ENCODE data around the gene CLEC11A.

Gene CLEC11A, protein sequence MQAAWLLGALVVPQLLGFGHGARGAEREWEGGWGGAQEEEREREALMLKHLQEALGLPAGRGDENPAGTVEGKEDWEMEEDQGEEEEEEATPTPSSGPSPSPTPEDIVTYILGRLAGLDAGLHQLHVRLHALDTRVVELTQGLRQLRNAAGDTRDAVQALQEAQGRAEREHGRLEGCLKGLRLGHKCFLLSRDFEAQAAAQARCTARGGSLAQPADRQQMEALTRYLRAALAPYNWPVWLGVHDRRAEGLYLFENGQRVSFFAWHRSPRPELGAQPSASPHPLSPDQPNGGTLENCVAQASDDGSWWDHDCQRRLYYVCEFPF

DNA sequence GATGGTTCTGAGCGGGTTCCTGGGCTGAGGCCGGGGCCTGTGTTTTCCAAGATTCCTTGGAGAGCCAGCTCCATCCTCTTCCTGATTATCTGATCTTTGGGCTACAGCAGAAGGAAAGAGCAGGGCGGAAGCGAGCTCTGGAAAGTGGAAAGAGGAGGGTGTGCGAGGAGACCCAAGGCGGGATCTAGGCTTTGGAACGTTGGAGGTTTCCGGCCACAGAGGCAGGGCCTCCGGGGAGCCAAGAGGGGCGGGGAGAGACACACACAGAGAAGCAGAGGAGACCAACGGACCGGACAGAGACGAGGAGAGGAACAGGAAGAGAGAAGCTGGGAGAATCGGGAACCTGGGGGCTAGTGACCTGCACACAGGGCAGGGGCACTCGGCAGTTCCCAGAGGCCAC lies at the start of gene CLEC11A:
Gene CLEC11A, plus strand, starts transcription at position 296 of the 400 bp plus-strand sequence. CDS start 162 bp downstream, outside the sequence.
- no peak for DNase-seq (ENCODE audit: low read depth in 2 of 2, low spot score in 1 of 2)

DNA sequence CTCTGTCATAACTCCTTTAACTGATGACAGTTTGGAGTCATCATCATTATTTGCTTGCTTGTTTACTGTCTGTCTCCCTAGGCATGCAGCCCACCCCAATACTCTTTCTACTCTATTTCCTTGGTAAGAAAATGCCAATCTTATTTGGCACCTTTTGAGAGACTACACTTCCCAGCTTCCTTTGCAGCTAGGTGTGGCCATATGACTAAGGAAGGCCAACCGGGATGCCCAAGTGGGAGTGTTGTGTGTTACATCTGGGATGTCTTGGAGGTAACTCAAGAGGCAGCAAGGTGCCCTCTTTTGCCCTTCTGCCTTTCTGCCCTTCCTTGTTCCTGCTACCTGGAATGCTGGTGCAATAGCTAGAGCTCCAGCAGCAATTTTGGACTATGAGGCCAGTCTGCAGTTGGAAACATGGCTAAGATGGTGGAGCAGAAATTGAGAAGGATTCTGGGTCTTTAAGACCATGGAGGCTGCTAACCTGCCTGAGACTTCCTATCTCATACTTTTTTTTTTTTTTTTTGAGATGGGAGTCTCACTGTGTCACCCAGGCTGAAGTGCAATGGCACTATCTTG lies 46.5 kb upstream of the CLEC11A start:
- no peak for DNase-seq (ENCODE audit: low read depth in 2 of 2, low spot score in 1 of 2)

DNA sequence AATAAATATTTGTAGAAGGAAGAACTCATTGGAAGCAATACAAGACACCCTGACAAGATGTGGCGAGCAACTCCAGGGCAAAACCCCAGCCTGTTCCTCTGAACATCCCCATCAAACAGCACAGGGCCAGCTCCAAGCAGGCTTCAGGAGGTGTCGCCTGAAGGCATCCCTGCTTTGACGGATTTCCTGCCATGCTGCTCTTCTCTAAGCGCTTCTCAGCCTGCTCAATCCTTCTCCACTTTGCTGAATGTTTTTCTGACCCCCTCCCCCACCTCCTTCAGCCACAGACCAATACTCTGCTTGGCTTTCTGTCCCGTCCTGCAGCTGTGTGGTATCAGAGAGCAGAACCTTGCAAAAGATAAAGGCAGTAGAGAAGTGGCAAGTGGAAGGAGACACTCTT lies 45.5 kb upstream of the CLEC11A start:
- no peak for DNase-seq (ENCODE audit: low read depth in 2 of 2, low spot score in 1 of 2)

DNA sequence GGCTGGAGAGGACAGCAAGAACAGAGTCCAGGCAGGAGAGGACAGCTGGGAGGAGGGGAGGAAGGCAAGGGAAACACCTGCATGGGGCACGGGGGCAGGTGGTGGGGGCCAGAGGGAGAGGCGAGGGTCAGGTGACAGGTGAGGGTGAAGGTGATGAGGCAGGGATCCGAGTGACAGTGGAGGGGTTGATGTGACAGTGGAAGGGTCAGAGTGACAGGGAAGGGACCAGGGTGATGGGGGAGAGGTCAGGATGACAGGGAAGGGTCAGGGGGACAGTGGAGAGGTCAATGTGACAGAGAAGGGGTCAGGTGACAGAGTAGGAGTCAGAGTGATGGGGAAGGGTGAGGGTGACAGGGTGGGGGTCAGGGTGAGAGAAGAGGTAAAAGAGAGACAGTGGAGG lies 44.8 kb upstream of the CLEC11A start:
- no peak for DNase-seq (ENCODE audit: low read depth in 2 of 2, low spot score in 1 of 2)

DNA sequence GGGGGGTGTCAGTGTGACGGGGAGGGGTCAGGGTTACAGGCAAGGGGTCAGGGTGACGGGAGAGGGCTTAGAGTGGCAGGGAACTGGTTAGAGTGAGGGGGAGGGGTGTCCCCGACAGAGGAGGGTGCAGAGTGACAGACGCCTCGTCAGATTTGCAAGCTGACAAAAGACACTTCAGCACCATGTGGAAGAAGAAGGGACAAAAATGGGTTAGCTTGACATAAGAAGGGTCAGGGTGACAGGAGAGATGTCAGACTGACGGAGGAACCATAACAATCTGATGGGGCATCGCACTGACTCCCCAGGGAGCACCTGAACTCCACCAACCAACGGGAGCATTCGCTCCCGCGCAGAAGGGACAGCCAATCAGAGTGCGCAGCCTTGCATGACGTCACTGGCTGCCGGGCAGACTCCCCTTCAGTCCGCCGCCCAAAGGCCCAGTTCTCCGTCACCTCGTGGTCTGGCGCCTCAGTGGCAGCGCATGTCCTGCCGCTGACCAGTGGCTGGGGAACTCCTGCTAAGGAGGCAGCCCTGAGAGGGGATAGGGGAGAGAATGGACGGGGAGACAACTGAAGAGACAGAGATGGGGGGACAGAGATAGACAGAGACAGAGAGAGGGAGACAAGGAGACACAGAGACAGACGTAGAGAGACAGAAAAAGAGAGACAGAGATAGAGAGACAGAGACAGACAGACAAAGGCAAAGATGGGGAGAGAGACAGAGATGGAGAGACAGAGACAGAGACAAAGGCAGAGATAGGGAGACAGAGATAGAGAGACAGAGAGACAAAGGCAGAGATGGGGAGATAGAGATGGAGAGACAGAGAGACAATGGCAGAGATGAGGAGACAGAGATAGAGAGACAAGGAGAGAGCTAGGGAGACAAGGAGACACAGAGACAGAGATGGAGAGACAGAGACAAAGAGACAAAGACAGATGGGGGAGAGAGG lies 43.7 kb upstream of the CLEC11A start:
- peak; percentile 40 to 54 for DNase-seq (ENCODE audit: low read depth in 2 of 2, low spot score in 1 of 2)

DNA sequence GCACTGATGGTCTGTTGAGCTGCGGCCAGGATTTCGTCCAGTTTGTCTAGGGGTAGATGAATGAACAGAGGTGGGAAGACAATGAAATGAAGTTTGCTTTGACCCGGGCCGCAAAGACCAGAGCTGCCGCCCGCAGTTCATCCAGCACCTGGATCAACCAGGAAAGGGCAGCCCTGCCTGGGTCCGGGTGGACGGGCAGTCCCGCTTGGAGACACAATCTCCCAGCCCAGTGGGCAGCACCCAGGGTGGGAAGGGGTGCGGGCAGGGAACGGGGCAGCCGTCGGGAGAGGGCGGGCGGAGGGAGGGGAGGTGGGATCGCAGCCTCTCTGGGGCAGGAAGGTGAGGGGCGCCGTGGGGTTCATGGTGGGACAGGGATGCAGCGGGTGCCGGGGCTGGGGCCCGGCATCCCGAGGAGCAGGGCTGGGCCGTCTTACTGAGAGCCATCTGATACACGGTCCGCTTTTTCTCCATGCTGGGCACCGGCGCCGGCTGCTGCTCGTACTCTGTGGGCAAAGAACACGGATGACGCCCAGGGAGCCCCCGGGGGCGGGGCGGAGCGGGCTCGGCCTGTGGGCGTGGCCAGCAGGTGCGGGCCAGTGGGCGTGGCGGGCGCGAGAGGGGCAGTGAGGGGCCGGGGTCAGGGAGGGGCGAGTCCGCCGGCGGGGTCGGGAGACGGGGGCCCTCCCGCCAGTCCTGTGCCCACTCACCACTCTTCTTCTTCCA lies 36.7 kb upstream of the CLEC11A start:
- DNase-seq (ENCODE audit: low read depth in 2 of 2, low spot score in 1 of 2), result no peak

DNA sequence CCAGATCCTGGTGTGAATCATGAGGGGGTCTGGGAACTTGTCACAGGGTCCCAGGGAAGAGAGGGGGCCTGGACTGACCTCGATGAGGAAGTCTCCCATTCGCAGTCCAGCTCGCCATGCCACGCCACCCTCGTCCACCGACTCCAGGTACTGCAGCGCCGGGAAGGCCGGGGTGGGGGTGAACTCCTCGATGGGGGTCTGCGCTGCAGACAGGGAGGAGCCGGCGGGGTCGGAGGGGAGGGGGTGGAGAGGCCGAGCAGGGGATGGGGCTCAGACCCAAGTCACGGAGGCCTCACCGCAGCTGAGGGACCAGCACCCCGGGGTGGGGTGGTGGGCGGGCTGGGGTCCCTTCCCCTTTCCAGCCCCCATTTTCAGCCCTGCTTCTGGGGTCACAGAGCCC lies 34.4 kb upstream of the CLEC11A start:
- no peak for DNase-seq (ENCODE audit: low read depth in 2 of 2, low spot score in 1 of 2)

DNA sequence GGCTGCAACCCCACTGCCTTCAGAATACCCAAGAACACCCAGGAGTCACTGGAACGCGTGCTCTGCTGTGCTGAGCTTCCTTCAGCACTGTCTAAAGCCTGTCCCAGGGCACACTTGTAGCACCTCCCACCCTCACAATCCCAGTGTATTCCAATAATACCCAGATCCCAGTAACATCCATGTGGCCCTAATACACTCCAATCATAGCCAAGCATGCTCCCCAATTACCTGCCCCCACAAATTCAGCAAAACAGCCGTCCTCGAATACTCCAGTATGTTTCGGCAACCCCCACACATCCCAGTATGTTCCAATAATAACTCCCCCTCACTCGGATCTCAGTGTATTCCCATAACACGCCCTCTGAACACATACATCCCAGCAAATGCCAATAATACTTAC lies 32.7 kb upstream of the CLEC11A start:
- DNase-seq (ENCODE audit: low read depth in 2 of 2, low spot score in 1 of 2), result no peak

DNA sequence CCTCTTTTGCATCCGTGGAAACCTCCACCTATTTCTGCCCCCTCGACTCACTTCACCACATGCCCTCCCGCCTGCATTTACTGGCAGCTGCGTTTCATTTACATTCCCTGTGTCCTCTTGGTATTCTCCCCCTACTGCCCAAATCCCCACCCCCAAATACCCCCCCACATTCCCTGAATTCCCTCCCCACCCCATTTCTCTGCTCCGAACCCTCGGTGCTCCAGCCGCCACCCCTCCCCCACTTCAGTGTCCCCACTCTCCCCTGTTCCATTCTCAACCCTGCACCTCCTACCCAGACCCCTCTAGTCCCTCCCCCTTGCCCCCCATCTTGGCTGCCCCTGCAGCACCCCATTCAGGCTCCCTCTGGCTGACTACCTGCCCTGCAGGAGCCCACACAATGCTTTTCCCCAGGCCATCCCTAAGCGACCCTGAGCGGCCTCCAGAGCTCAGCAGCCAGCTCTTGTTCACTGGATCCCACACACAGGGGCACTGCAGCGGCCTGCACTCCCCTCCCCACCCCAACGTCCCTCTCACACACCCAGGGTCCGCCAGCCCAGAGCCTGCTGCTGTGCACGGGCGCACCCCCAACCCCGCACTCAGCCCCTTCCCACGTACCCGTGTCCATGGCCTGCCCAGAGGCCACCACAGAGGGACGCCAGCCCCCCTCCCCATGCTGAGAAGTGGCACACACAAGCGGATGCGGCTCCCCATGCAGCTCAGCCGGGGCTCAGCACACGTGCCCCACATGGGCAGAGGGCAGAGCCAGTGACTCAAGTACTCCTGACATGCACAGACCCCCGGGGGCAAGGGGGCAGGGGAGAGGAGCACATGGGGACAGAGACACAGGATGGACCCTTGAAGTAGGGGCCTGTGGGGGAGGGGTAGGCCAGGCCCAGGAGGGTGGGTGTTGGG lies 29.8 kb upstream of the CLEC11A start:
- DNase-seq (ENCODE audit: low read depth in 2 of 2, low spot score in 1 of 2), result no peak

DNA sequence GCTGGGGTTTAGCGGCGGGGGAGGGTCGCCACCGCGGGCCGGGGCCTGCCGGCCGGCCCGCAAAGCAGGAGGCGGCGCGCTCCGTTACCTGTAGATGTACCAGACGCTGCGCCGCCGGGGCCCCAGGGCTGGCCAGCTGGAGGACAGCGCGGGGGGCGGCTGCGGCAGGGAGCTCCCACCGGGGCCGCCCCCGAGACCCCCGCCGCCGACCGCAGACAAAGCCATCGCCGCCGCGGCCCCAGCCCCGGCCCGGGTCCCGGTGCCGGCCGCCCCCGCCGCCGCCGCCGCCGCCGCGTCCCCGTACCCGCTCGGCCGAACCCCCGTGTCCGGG lies 28.4 kb upstream of the CLEC11A start:
- no peak for DNase-seq (ENCODE audit: low read depth in 2 of 2, low spot score in 1 of 2)

DNA sequence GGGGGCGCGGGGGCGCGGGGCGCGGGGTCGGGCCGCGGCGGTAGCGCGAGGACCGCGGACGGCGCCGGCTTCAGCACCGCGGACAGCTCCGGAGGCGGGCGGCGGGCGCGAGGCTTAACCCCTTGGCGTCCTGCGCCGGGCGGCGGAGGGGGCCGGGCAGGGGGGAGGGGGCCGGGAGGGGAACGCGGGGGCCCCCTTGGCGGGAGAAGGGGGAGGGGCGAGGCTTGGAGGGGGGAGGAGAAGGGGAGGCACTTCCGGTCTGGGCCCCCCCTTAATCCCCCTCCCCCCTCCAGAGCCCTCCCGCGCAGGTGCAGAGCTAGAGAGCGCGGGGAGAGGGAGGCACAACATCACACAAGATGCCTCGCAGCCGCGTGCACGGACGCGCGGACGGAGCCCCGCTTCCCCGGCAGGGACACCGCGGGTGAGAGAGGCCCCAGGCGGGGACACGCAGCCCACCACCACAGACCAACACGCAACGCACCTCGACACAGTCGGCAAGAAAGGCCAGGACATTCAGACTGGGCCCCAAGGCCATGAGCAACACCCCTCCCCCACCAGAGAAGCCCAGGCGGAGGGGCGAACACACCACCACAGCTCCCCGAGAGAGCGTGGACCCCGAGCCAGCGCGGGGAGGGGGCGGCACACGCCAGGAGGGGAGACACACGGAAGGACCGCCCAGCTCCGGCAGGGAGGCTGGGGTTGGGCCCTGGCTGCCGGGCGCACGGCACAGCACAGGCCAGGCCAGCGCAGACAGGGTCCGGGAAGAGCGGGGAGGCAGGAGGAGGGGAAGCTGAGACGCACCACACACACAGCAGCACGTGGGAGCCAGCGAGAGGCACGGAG lies 27.7 kb upstream of the CLEC11A start:
- no peak for DNase-seq (ENCODE audit: low read depth in 2 of 2, low spot score in 1 of 2)

DNA sequence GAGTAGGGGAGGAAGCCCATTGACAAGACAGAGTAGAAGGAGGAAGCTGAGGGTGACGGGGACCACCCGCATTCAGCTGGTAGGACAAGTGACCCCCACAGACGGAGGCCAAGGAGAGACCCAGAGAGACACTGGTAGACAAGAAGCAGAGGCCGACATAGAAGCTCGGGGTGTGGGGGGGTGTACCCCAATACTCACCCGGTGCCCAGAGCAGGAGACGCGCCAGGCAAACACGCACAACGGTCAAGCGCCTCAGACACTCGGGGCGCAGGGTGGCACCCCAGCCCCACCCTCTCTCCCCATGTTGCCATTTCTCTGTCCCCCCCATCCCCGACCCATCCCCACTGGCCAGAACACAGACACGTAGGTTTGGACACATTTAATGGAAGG lies 27.1 kb upstream of the CLEC11A start:
- no peak for DNase-seq (ENCODE audit: low read depth in 2 of 2, low spot score in 1 of 2)

DNA sequence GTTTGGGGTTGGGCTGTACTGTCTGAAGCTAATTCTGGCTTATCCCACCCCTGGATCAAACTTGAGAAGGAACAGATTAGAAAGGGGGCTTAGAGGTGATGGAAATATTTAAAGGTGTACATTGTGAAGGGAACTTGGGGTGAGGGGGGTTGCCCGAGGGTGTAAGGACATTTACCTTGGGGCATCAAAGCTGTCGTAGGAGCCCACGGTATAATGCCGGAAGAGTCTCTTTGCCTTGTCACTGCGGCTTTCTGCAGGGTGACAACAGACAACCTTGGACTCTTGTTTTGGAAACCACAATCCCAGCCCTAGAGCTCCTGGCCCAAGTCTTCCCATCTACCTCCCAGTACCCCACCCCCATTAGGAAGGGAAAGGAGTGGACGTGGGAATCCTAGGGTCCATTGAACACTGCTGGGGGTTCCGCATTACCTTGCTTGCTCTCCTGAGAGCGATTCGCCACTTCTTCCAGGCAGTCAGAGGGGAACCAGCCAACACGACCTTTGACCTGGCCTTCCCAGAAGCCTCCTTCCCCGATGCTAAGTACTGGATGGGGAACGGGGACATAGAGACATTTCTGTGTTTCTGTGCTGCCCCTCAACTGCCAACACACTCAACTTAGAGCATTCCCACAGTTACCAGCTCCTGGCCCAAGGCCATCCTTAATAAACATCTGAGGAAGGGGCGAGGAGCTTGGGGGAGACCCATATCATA lies 25.6 kb upstream of the CLEC11A start:
- DNase-seq (ENCODE audit: low read depth in 2 of 2, low spot score in 1 of 2), result no peak

DNA sequence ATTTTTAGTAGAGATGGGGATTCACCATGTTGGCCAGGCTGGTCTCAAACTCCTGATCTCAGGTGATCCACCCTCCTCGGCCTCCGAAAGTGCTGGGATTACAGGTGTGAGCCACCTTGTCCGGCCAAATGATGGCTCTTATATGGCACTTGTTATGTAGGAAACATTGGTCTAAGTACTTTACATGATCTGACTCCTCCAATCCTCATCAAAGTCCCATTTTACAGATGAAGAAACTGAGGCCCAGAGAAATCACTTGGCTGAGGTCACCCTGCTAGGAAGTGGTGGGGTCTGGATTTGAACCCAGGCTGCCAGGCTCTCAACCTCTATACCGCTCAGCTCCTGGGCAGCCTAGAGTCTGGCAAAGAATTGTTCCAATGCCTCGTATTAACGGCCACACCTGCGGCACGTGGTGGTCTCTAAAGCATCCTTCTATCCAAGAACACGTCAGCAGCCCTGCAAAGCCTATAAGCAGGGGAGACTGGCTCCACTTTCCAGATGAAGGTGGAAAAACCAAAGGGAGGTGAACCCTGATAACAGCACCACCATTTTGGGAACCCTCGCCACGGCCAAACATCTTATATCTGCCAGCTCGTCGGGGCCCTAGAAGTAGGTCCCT lies 21.7 kb upstream of the CLEC11A start:
- DNase-seq (ENCODE audit: low read depth in 2 of 2, low spot score in 1 of 2), result no peak

DNA sequence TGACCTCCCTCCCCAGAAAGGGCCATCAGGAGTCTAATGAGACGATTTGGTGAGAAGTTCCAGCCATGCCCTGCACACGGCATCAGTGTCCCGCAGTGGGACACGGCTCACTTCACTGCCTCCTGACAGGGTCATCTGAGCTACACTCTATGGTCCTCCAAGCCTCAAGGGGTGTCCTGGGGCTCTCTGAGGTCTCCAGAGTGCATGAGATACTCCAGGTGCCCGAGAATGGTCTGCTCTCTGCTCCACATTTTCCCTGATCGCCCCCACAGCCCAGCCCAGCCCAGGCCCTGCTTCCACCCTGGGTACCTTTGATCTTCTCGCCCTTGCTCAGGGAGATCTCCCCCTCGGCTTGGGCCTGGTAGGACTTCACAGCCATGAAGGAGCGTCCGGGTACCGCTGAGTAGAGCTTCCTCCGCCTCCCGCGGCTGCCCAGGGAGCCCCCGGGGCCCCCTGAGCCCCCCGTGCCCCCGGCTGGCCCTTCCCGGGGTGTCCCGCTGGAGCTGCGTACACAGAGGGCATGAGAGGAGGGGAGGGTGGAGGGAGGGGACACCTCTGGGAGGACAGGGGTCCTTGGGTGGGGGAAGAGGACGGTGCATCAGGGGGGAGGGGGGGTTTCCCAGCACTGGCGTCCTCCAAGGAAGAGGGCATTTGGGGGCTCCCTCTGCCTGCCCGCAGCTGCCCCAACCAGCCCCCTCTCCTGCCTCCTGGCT lies 20.9 kb upstream of the CLEC11A start:
- no peak for DNase-seq (ENCODE audit: low read depth in 2 of 2, low spot score in 1 of 2)

DNA sequence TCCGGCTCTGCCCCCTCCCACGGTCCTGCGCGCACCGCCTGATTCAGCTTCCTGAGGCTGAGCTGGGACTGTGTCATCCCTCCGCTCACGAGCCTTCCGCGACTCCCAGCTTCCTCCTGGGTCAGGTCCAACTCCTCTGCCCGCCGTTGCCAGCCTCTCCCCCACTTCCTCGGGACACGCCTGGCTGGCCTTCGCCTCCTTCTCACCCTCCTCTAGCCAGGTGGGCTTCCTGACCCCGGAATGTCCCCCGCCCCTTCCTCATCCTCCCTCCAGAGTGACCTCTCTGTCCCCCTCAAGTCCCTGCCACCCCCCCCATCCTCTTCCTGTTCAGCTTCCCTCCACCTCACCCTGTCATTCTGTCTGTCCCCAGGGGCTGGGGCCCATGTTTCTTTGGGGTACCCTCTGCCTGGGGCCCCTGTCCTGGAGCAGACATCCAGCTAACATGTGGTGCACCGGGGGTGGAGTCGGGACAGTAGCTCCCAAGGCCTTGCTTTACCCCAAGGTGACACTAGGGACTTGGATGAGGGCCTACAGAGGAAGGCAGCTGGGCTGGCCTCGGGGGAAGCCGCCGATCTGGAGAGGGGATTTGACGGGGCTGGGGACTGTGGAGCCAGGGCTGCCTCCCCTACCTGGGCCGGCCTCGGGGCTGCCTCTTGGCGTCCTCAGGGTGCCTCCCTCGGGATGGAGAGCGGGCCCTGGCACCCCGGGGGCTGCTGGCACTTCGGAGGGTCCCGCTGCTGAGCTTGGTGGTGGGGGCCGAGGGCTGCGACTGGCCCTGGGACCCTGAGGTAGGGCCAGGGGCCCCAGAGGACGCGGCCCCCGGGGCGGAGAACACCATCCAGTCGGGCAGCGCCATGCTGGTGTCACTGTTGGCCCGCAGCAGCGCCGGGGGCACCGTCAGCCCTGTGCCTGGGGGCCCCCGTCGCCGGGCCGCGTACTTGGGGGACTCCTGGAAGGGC lies 20.0 kb upstream of the CLEC11A start:
- no peak for DNase-seq (ENCODE audit: low read depth in 2 of 2, low spot score in 1 of 2)
